Karpas-422 (cell line): Measurements from ENCODE around the gene AK4. TPM values are rescaled to one million over a fixed set of nuclear protein-coding genes. Genes with fewer than 3 reads are reported as not detected.

ENCODE experiments used
- DNase-seq: peaks from one replicate; pipeline ENCODE4 v3.0.0-alpha.2; 2015
- H2AFZ ChIP-seq: fragments of 200-600 bp; sonication (generic); 2 replicates; pipeline ENCODE4 v1.6.1; 2014; ENCODE audit warnings: antibody characterized with exemption, low read length, mixed read lengths
- H3K27ac ChIP-seq: fragments of 200-600 bp; sonication (generic); 2 replicates; pipeline ENCODE4 v1.5.1; 2014; ENCODE audit warnings: mild to moderate bottlenecking, low read length, moderate library complexity
- H3K27me3 ChIP-seq: fragments of 200-600 bp; sonication (generic); 2 replicates; pipeline ENCODE4 v1.6.1; 2014; ENCODE audit warnings: low read length, mixed read lengths
- H3K36me3 ChIP-seq: fragments of 200-600 bp; sonication (generic); 2 replicates; pipeline ENCODE4 v1.6.1; 2014; ENCODE audit warnings: low read length, mixed read lengths; ENCODE audit not compliant: insufficient read depth
- H3K4me1 ChIP-seq: fragments of 200-600 bp; sonication (generic); 2 replicates; pipeline ENCODE4 v1.6.1; 2014; ENCODE audit warnings: mild to moderate bottlenecking, low read length, mixed read lengths
- H3K4me2 ChIP-seq: fragments of 200-600 bp; sonication (generic); 2 replicates; pipeline ENCODE4 v1.6.1; 2014; ENCODE audit warnings: low read length, low read depth, mild to moderate bottlenecking; ENCODE audit not compliant: poor library complexity, severe bottlenecking
- H3K4me3 ChIP-seq: fragments of 200-600 bp; sonication (generic); 2 replicates; pipeline ENCODE4 v1.5.1; 2014; ENCODE audit warnings: mild to moderate bottlenecking, antibody characterized with exemption, low read length, mixed read lengths
- H3K79me2 ChIP-seq: fragments of 200-600 bp; sonication (generic); 2 replicates; pipeline ENCODE4 v1.6.1; 2014; ENCODE audit warnings: mild to moderate bottlenecking, low read length, mixed read lengths
- H3K9ac ChIP-seq: fragments of 200-600 bp; sonication (generic); 2 replicates; pipeline ENCODE4 v1.6.0; 2014; ENCODE audit warnings: low read length
- H3K9me2 ChIP-seq: fragments of 200-600 bp; sonication (generic), shearing (Covaris generic); replicated peaks from 2 replicates; pipeline ENCODE4 v1.6.0; 2014; ENCODE audit warnings: mild to moderate bottlenecking, low read length, moderate library complexity; ENCODE audit not compliant: insufficient read depth
- H3K9me3 ChIP-seq: fragments of 300-700, 200-600 bp; sonication (generic); 2 replicates; pipeline ENCODE4 v1.6.1; 2014; ENCODE audit warnings: low read length, mixed read lengths
- H4K20me1 ChIP-seq: fragments of 200-600 bp; sonication (generic); 2 replicates; pipeline ENCODE4 v1.6.1; 2014; ENCODE audit warnings: mild to moderate bottlenecking, antibody characterized with exemption, low read length, low read depth; ENCODE audit not compliant: insufficient read depth
- total RNA-seq: library from RNA; depleted of rRNA; stranded (reverse); fragments of >200 nt; shearing (Covaris generic); gene quantifications from 2 replicates; pipeline ENCODE4 v1.2.3, GENCODE V29; 2014; ENCODE audit warnings: low replicate concordance

Gene AK4
- total RNA-seq, 1 experiment from 2014 or later, result 0.37 TPM

DNA sequence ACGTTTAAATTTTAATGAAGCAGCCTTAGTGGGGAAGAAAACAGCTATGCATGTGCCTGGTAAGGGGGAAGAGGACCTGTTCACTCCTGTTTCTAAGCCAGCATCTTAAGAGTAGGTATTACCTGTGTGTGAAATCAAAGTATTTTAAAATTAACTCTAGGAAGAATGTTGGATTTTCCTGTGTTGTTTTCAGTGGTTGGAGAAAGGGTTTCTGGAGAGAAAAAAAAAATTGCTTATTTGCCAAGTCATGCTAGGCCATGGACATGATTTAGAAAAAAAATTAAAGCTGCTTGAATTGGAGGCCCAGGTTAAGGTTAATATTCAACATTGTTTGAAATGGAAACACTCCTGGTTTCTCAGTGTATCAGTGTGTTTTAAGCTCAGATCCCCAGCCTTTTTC, 118.5 kb downstream of the AK4 start:
- Histone ChIP-seq H3K79me2 (no peaks in the 10 kb centered on the region), H3K9me2 (no peaks in the 10 kb centered on the region), H3K4me3 (no peak overlapping the region), H3K4me2 (no peak overlapping the region), H3K4me1 (no peaks in the 10 kb centered on the region), H2AFZ (no peak overlapping the region), H3K36me3 (no peaks in the 10 kb centered on the region), H3K27ac (no peak overlapping the region), H3K27me3 (no peaks in the 10 kb centered on the region), H3K9ac (no peak overlapping the region), H4K20me1 (no peaks in the 10 kb centered on the region), H3K9me3 (no peaks in the 10 kb centered on the region)
- no peak for DNase-seq

GRCh38 chr1:65267271-65267670, 119.3 kb downstream of the AK4 start:
- Histone ChIP-seq H3K4me1 (no peaks in the 10 kb centered on the region), H3K4me3 (no peak overlapping the region), H3K9me2 (no peaks in the 10 kb centered on the region), H3K9ac (no peak overlapping the region), H3K27ac (no peak overlapping the region), H4K20me1 (no peaks in the 10 kb centered on the region), H3K9me3 (no peaks in the 10 kb centered on the region), H3K4me2 (no peak overlapping the region), H3K36me3 (no peaks in the 10 kb centered on the region), H2AFZ (no peak overlapping the region), H3K27me3 (no peaks in the 10 kb centered on the region), H3K79me2 (no peaks in the 10 kb centered on the region)
- DNase-seq, result no peak

- Histone ChIP-seq H3K27me3 (no peaks in the 10 kb centered on the region), H3K4me1 (no peaks in the 10 kb centered on the region), H3K9me3 (no peaks in the 10 kb centered on the region), H3K9ac (no peak overlapping the region), H3K27ac (no peak overlapping the region), H3K4me2 (no peak overlapping the region), H3K4me3 (no peak overlapping the region), H3K9me2 (no peaks in the 10 kb centered on the region), H4K20me1 (no peaks in the 10 kb centered on the region), H3K79me2 (no peaks in the 10 kb centered on the region), H3K36me3 (no peaks in the 10 kb centered on the region), H2AFZ (no peak overlapping the region)
- DNase-seq, result no peak
These were observed 119.7 kb downstream of the AK4 start for GRCh38 chr1:65267683-65268082.

DNA sequence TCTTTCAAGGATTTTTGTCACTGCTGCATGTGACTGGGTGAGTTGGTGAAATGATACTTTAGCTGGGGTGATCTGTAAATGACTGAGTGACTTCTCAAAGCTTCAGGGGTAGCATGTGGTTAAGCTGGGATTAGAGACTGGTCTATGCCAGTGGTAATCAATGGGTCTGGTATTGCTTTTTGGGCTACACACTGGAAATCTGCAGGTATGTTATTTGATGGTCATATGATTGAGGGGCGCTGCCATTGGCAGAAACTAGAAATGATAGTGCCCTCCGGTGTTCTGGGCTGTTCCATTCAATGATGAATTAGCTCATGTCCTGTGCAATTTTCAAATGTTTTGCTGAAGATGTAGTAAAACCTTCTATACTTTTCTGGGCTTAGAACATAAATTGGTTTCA, 121.6 kb downstream of the AK4 start:
- H3K4me3 ChIP-seq, result no peak overlapping the region
- no peak for DNase-seq
- H3K9me3 ChIP-seq, result no peaks in the 10 kb centered on the region
- H3K79me2 ChIP-seq, result no peaks in the 10 kb centered on the region
- H4K20me1 ChIP-seq, result no peaks in the 10 kb centered on the region
- no peaks in the 10 kb centered on the region for H3K4me1 ChIP-seq
- no peaks in the 10 kb centered on the region for H3K27me3 ChIP-seq
- no peaks in the 10 kb centered on the region for H3K36me3 ChIP-seq
- no peaks in the 10 kb centered on the region for H3K9me2 ChIP-seq
- H3K27ac ChIP-seq, result no peak overlapping the region
- H3K4me2 ChIP-seq, result no peak overlapping the region
- H3K9ac ChIP-seq, result no peak overlapping the region
- no peak overlapping the region for H2AFZ ChIP-seq

GRCh38 chr1:65276197-65276939, 128.4 kb downstream of the AK4 start:
- no peak overlapping the region for H2AFZ ChIP-seq
- H3K27me3 ChIP-seq, result no peaks in the 10 kb centered on the region
- no peaks in the 10 kb centered on the region for H3K79me2 ChIP-seq
- no peaks in the 10 kb centered on the region for H3K9me2 ChIP-seq
- no peak overlapping the region for H3K4me3 ChIP-seq
- no peaks in the 10 kb centered on the region for H3K4me1 ChIP-seq
- DNase-seq, result no peak
- no peak overlapping the region for H3K4me2 ChIP-seq
- no peaks in the 10 kb centered on the region for H3K9me3 ChIP-seq
- no peaks in the 10 kb centered on the region for H3K36me3 ChIP-seq
- no peak overlapping the region for H3K9ac ChIP-seq
- no peaks in the 10 kb centered on the region for H4K20me1 ChIP-seq
- no peak overlapping the region for H3K27ac ChIP-seq

GRCh38 chr1:65277605-65278347, 129.8 kb downstream of the AK4 start:
- H3K79me2 ChIP-seq, result no peaks in the 10 kb centered on the region
- no peaks in the 10 kb centered on the region for H3K36me3 ChIP-seq
- no peak for DNase-seq
- no peaks in the 10 kb centered on the region for H3K4me1 ChIP-seq
- no peak overlapping the region for H2AFZ ChIP-seq
- no peaks in the 10 kb centered on the region for H3K27me3 ChIP-seq
- no peaks in the 10 kb centered on the region for H3K9me3 ChIP-seq
- H3K9me2 ChIP-seq, result no peaks in the 10 kb centered on the region
- no peak overlapping the region for H3K9ac ChIP-seq
- H3K4me3 ChIP-seq, result no peak overlapping the region
- H3K4me2 ChIP-seq, result no peak overlapping the region
- no peaks in the 10 kb centered on the region for H4K20me1 ChIP-seq
- no peak overlapping the region for H3K27ac ChIP-seq

- Histone ChIP-seq H3K27me3 (no peaks in the 10 kb centered on the region), H3K79me2 (no peaks in the 10 kb centered on the region), H2AFZ (no peak overlapping the region), H3K27ac (no peak overlapping the region), H3K4me2 (no peak overlapping the region), H3K4me3 (no peak overlapping the region), H3K4me1 (no peaks in the 10 kb centered on the region), H3K9me3 (no peaks in the 10 kb centered on the region), H4K20me1 (no peaks in the 10 kb centered on the region), H3K36me3 (no peaks in the 10 kb centered on the region), H3K9ac (no peak overlapping the region), H3K9me2 (no peaks in the 10 kb centered on the region)
- no peak for DNase-seq
These were observed 130.5 kb downstream of the AK4 start for GRCh38 chr1:65278376-65279069.

GRCh38 chr1:65279070-65279779, 131.2 kb downstream of the AK4 start:
- Histone ChIP-seq H3K79me2 (no peaks in the 10 kb centered on the region), H3K9ac (no peak overlapping the region)

More at GRCh38 chr1:65279070-65279779, 131.2 kb downstream of the AK4 start:
- H2AFZ ChIP-seq, result no peak overlapping the region
- no peaks in the 10 kb centered on the region for H4K20me1 ChIP-seq
- H3K4me3 ChIP-seq, result no peak overlapping the region
- no peaks in the 10 kb centered on the region for H3K27me3 ChIP-seq
- no peaks in the 10 kb centered on the region for H3K9me3 ChIP-seq
- H3K9me2 ChIP-seq, result no peaks in the 10 kb centered on the region
- no peak overlapping the region for H3K4me2 ChIP-seq
- H3K4me1 ChIP-seq, result no peaks in the 10 kb centered on the region
- DNase-seq, result no peak
- no peaks in the 10 kb centered on the region for H3K36me3 ChIP-seq
- H3K27ac ChIP-seq, result no peak overlapping the region
